ENCODE measurements around the gene MEGF6.

- TF ChIP-seq CTCF (IDR thresholded peaks at IDR 0.05; ENCODE audit: low read depth, low read length) (no peak), EZH2phosphoT487 (IDR thresholded peaks at IDR 0.05; ENCODE audit: low read depth) (no peak)
Observed at GRCh38 chr1:3475839-3476573, 135.3 kb downstream of the MEGF6 start.

All from OCI-LY3 (cell line).